Body of pancreas (tissue), 4 donors: Measurements from ENCODE around the gene TENM4.
A peak's percentile ranks its signal among the peaks of the same experiment; 100 is the strongest.

Experiments
- CTCF ChIP-seq, 7 experiments: fragments of 450-650 bp in 4 of 7; fragments of 200-600 bp in 3 of 7; sonication (generic) in 3 of 7; IDR thresholded peaks; one replicate each; pipeline ENCODE4 v1.5.1; 2016 to 2019; ENCODE audit warnings: antibody characterized with exemption in 7 of 7
- POLR2A ChIP-seq, 3 donors: fragments of 450-650 bp; IDR thresholded peaks; one replicate each; pipeline ENCODE4 v1.6.1; 2016; ENCODE audit warnings: antibody characterized with exemption in 3 of 3, mild to moderate bottlenecking in 2 of 3

GRCh38 chr11:79062814-79063762, 377.7 kb downstream of the TENM4 start:
- peak in 6 of 7 experiments; percentile 19 to 46 (median 42) for TF ChIP-seq CTCF (IDR thresholded peaks at IDR 0.05)
- TF ChIP-seq POLR2A (IDR thresholded peaks at IDR 0.05): no peak
